CD1c-positive myeloid dendritic cell (primary cell): ENCODE measurements around the gene EGF.
"Not testable (repeated sequence)": the region's sequence is repeated elsewhere in the genome, so short reads cannot be mapped to it uniquely, and the experiment has no call there.

ENCODE experiments used
- DNase-seq: peaks from one replicate; pipeline ENCODE4 v3.0.0-alpha.2; 2016; ENCODE audit errors: extremely low spot score

EGF gene

DNA sequence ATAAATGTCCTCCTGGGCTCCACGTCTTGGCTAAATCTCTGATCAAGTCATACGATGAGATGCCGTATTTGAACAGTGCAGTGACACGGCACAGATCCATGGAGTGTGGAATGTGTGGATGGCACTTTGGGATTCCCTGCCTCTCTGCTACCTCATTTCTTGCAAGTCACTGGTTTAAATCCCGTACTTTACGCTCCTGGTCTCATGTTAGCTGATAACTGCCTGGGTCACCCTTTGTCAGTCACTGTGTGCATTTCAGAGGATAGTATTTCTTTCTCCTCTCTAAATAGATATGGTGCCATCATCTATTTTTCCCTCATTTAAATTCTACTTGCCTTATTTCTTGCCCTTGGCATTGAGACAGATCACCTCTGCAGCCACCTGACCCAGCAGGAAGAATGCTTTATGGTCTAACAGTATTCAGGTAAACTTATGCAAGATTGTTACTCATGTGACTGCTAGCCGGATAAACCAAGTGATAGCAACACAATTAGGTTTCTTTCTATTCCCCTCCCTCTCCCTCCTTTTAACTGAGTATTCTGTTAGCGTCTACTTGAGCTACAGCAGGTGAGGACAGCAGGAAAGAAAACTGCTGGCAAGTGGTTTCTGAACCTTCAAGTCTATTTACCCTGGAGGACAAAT is 2.8 kb downstream of the EGF start:
- DNase-seq, result no peak

DNA sequence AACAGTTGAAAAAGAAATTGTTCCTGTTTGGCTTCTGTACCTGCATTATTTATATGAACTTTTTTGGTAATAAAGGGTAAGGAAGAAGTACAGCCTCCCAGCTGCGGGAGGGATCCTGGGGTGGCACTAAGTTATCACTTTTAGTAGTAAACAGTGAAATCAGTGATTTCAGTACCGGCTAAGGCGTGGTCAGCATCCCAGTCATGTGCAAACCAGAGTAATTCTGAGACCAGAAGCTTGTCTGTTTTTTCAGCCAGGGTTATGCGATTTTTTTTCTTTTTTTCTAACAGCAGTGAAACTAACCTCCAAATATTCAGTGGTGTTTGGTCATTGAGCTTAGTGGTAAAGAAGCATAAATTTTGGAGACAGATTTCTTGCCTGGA is 3.3 kb downstream of the EGF start:
- no peak for DNase-seq

DNA sequence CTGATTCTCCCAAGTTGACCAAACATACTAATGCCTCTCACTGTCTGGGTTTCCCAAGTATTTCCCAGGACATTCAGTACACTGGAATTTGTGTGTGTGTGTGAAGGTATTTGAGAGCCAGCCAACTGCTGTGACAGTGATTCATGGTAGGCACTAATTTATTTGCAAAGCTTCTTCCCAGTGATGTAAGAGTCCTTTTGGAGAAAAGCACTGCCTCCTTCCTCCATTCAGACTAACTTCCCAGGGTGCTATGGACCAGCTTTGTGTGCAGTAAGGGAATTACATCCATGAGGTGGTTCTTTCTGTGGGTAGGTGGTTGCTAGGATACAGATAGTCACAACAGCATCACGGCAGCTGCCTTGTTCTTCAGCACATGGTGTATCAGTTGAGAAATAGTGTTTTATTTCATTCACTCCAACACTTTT is 8.7 kb downstream of the EGF start:
- DNase-seq, result no peak

- DNase-seq, result no peak
Observed at GRCh38 chr4:109925396-109925795, 12.7 kb downstream of the EGF start.

DNA sequence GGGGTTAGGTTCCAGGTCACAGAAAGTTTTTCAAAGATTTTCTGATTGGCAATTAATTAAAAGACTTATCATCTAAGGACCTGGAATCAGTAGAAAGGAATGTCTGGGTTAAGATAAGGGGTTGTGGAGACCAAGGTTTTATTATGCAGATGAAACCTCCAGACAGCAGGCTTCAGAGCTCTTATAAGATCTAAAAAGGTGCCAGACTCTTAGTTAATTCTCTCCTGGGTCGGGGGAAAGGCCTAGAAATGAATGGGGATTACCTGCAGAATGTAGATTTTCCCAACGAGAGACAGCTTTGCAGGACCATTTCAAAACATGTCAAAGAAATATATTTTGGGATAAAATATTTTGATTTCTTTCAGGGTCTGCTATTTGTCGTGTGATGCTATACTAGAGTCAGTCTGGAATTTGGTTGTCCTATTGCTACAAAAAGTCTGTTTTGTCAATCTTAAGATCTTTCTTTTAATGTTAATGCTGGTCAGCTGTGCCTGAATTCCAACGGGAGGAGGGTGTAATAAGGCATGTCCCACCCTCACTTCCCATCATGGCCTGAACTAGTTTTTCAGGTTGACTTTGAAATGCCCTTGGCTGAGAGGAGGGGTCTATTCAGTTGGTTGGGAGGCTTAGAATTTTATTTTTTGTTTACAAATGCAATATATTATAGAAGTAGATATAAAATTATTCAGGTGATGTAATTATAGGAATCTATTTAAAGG is 15.8 kb downstream of the EGF start:
- DNase-seq, result no peak

GRCh38 chr4:109930464-109930863 is 17.8 kb downstream of the EGF start:
- DNase-seq, result no peak

GRCh38 chr4:109930872-109931271 is 18.2 kb downstream of the EGF start:
- no peak for DNase-seq

DNA sequence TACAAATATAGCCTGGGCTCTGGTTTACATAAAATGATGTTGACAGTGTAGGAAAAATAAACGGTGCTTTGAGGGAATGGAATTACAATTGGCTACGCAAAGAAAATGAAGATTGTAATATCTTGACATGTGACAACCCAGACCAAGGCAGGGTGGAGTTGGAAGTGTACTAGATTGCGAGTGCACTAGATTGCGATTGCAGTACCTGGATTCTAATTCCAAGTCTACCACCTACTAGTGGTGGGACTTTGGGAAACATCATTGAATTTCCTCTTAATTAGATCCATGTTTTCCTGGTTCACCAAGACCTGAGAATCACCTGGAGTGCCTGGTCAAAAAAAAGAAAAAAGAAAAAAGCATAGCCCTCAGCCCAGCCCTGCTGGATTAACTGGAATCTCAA is 18.6 kb downstream of the EGF start:
- DNase-seq, result no peak

- DNase-seq, result not testable (repeated sequence)
Observed at GRCh38 chr4:109937352-109937751, 24.7 kb downstream of the EGF start.

DNA sequence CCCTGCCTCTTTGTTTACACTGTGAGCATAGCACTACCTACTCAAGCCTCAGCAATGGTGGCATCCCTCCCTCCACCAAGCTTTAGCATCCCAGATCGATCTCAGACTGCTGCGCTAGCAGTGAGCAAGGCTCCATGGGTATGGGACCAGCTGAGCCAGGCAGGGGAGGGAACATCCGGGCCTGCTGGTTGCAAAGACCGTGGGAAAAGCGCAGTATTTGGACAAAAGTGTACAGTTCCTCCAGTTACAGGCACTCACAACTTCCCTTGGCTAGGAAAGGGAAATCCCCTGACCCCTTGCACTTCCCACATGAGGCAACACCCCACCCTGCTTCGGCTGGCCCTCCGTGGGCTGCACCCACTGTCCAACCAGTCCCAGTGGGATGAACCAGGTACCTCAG is 26.5 kb downstream of the EGF start:
- peak; percentile 3 for DNase-seq

DNA sequence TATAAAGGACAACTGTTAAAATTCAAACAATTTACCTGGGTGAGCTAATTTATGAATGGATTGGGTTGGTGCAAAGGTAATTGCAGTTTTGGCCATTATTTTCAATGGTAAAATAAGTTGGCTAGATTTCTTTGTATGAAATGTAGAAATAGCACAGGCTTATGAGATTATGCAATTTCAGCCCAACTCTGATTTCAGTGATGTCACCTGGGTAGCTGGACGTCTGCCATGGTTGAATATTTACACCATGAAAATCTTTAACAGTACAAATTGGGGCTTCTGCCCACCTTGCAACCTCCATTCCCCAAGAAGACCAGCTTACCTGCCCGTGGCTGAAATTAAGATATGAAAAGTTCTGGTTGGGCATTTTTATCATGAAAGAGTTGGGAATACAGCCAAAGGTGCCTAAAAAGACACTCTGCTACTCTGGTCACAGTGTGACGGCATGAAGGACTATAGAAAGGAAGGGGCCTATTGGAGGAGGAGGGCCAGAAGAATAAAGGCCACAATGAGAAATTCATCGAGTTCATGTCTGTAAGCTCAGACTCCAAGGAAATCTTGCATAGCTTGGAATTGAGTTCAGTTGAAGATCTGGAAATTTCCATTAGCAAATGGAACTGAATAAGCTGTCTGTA is 29.7 kb downstream of the EGF start:
- DNase-seq, result no peak

GRCh38 chr4:109943745-109944144 is 31.1 kb downstream of the EGF start:
- no peak for DNase-seq

DNA sequence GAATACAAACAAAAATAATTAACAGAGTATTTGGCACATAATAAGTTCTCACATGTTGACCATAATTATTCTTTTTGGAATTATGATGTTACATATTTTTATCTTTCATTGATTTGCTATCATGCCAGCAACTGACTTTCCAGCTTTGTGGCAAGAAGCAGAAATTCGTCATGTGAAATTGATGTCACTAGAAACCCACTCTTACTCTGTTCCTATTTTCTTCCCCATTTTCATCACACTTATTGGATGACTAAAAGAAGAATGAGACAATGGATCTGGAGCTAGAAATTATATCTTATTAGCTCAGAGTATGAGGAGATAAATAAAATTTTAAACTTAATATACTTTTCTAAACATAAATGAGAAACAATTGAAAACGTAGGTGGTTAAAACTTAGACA is 31.9 kb downstream of the EGF start:
- DNase-seq, result peak; percentile 32

- DNase-seq, result peak; percentile 54
Observed at GRCh38 chr4:109945056-109945455, 32.4 kb downstream of the EGF start.

- no peak for DNase-seq
Observed at GRCh38 chr4:109946120-109946519, 33.4 kb downstream of the EGF start.

GRCh38 chr4:109947457-109947856 is 34.8 kb downstream of the EGF start:
- DNase-seq, result no peak

DNA sequence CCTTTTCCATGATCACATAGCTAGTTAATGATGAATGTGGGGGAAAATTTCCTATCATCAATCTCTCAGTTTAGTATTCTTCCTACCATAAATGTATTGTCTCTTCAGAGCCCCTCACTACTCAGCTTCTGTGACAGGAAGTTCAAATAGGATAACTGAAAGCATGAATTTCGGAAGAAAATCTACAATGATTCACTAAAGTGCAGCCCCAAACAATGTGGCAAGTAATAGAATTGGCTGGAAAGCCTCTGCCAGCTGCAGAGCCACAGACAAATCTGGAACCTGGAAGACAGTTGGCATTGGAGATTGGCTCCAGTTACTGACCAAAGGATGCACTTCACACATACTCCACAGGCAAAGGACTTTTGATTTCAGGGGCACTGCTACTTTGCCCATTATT is 35.2 kb downstream of the EGF start:
- no peak for DNase-seq

GRCh38 chr4:109949099-109949718 is 36.5 kb downstream of the EGF start:
- DNase-seq, result not testable (repeated sequence)

- DNase-seq, result no peak
Observed at GRCh38 chr4:109952612-109953011, 39.9 kb downstream of the EGF start.

GRCh38 chr4:109953556-109953955 is 40.9 kb downstream of the EGF start:
- no peak for DNase-seq

DNA sequence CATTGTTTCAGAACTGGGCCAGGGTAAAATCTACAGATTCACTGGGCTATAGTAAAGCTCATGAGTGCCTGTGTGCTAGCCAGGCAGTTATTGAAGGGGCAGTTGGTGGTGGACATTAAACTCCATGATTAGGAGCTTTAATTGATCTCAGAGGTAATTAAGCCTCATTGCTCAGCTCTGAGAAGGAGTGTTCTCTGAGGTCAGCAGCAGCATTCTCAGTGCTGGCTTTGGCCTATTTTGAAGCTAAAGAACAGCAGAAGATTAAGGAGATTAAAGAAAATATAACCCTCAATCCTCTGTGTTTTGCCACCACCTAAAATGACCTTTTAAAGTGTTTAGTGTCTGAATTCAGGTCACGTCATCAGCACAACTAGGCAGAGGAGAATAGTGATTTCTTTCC is 42.5 kb downstream of the EGF start:
- DNase-seq, result no peak

DNA sequence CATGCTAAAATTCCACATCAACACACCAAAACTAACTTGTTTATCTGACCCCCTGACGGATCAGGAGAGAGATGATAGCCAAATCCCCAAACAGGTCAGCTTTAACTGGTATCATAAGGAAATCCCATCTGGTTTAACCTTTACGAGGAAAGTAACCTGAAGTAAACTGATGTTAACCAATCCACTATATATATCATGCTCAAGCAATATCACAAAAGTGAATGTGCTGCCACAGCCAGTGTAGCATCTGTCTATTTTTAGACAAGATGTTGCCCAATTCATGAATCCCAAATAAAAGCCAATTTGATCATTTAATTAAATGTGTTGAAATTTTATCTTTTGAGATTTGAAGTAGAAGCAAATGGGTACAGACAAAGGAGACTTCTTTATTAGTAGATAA is 44.5 kb downstream of the EGF start:
- no peak for DNase-seq

GRCh38 chr4:109959195-109959594 is 46.5 kb downstream of the EGF start:
- DNase-seq, result peak; percentile 9
